Endothelial cell of umbilical vein (primary cell): ENCODE measurements around the gene FTH1. TPM values are rescaled to one million over a fixed set of nuclear protein-coding genes. Genes with fewer than 3 reads are reported as not detected.

Source experiments
- BruUV-seq: library from RNA; stranded (reverse); fragments of 400-500 nt; replicated peaks from 2 replicates; lab custom pipeline; 2021; lab: Mats Ljungman, UMichigan
- CTCF ChIA-PET: fragments of 300-600, 350-600 bp; sonication (Branson Sonifier 250); formaldehyde crosslinking; loops from one replicate; lab custom pipeline; 2021; ENCODE audit warnings: antibody characterized with exemption, inconsistent platforms; lab: Charles Lee
- POLR2A ChIA-PET: fragments of 300-600, 350-600 bp; sonication (Branson Sonifier 250); formaldehyde crosslinking; loops from one replicate; lab custom pipeline; 2021; ENCODE audit warnings: antibody characterized with exemption, inconsistent platforms; lab: Charles Lee
- DNase-seq: peaks from one replicate; pipeline ENCODE4 v3.0.0-alpha.2; 2011; ENCODE audit warnings: low read depth, low spot score
- FAIRE-seq: peaks from 2 replicates; lab custom pipeline; 2011; peaks lifted over from hg19 to GRCh38; lab: Jason Lieb, UNC
- H2AFZ ChIP-seq: 2 replicates; pipeline ENCODE4 v1.6.0; 2012; ENCODE audit warnings: low read depth, low read length, control low read depth, inconsistent platforms
- H3K27ac ChIP-seq: 2 replicates; pipeline ENCODE4 v1.5.1; 2011; ENCODE audit warnings: low read depth, mild to moderate bottlenecking, control low read depth, low read length, moderate library complexity; ENCODE audit not compliant: insufficient read depth
- H3K27me3 ChIP-seq, 2 experiments: 2 replicates each; pipeline versions ENCODE4 v1.6.0 to v1.6.1; 2011; ENCODE audit warnings: low read length in 2 of 2, mixed read lengths in 1 of 2; ENCODE audit not compliant: control insufficient read depth in 2 of 2, insufficient read depth in 2 of 2
- H3K36me3 ChIP-seq, 2 experiments: 2 replicates in 1 of 2; 3 replicates in 1 of 2; pipeline ENCODE4 v1.5.1; 2011; ENCODE audit warnings: low read length in 2 of 2, mild to moderate bottlenecking in 1 of 2, moderate library complexity in 1 of 2; ENCODE audit not compliant: control insufficient read depth in 2 of 2, insufficient read depth in 2 of 2; ENCODE audit errors: extremely low read depth in 1 of 2
- H3K4me1 ChIP-seq: 3 replicates; pipeline ENCODE4 v1.5.1; 2011; ENCODE audit warnings: mild to moderate bottlenecking, low read length; ENCODE audit not compliant: control insufficient read depth, insufficient read depth; ENCODE audit errors: extremely low read depth
- H3K4me2 ChIP-seq: 2 replicates; pipeline ENCODE4 v1.6.1; 2011; ENCODE audit warnings: low read length, control low read depth, mixed read lengths; ENCODE audit not compliant: insufficient read depth
- H3K4me3 ChIP-seq, 3 experiments: fragments of 200-600 bp in 1 of 3; sonication (generic), shearing (Covaris generic) in 1 of 3; replicated peaks in 1 of 3; 2 replicates each; pipeline ENCODE4 v1.5.1; 2011 to 2016; ENCODE audit warnings: control low read depth in 3 of 3, low read length in 3 of 3, mild to moderate bottlenecking in 2 of 3, inconsistent platforms in 1 of 3, low read depth in 1 of 3, moderate library complexity in 1 of 3; ENCODE audit not compliant: insufficient read depth in 1 of 3
- H3K79me2 ChIP-seq: 2 replicates; pipeline ENCODE4 v1.6.0; 2012; ENCODE audit warnings: low read length, inconsistent platforms; ENCODE audit not compliant: control insufficient read depth, insufficient read depth
- H3K9ac ChIP-seq: replicated peaks from 2 replicates; pipeline ENCODE3; 2011; ENCODE audit warnings: low read length, control low read depth; ENCODE audit not compliant: insufficient read depth; ENCODE audit errors: extremely low read depth
- H3K9me1 ChIP-seq: replicated peaks from 3 replicates; pipeline ENCODE4 v1.6.0; 2011; ENCODE audit warnings: mild to moderate bottlenecking, low read length; ENCODE audit not compliant: control insufficient read depth, insufficient read depth; ENCODE audit errors: extremely low read depth
- H3K9me3 ChIP-seq: replicated peaks from 2 replicates; pipeline ENCODE4 v1.5.1; 2012; ENCODE audit warnings: low read length, inconsistent platforms; ENCODE audit not compliant: control insufficient read depth, insufficient read depth
- H4K20me1 ChIP-seq: replicated peaks from 2 replicates; pipeline ENCODE3; 2011; ENCODE audit warnings: mild to moderate bottlenecking, low read length; ENCODE audit not compliant: control insufficient read depth, insufficient read depth; ENCODE audit errors: extremely low read depth
- FOS ChIP-seq: IDR thresholded peaks from 2 replicates; pipeline ENCODE4 v1.6.1; 2011; ENCODE audit warnings: mild to moderate bottlenecking, low read length, moderate library complexity, borderline replicate concordance; ENCODE audit not compliant: insufficient read depth
- POLR2A ChIP-seq: IDR thresholded peaks from 2 replicates; pipeline ENCODE4 v1.6.1; 2012; ENCODE audit warnings: low read depth, mild to moderate bottlenecking, control low read depth, low read length
- dilution Hi-C: fragments of 300-500 bp; cut with MboI; formaldehyde crosslinking; loops from one replicate; pipeline ENCODE4 v1.15.0; 2019; ENCODE audit warnings: low sequenced_read_pairs; ENCODE audit not compliant: extremely low pct_ligation_motif_present
- intact Hi-C: fragments of 100-400 bp; cut with micrococcal nuclease; formaldehyde crosslinking; loops from one replicate; pipeline ENCODE4 v1.10.0; 2022
- polyA plus RNA-seq, 4 experiments: library from polyadenylated mRNA; depleted of rRNA in 3 of 4; stranded (reverse) in 3 of 4; unstranded in 1 of 4; fragments of >200 nt; gene quantifications; 2 replicates each; pipeline versions ENCODE4 v1.2.1 to v1.2.3, GENCODE V29; 2011 to 2012; ENCODE audit warnings: missing spikeins in 1 of 4
- total RNA-seq: library from RNA; stranded (reverse); gene quantifications from 2 replicates; pipeline ENCODE4 v1.2.3, GENCODE V29; 2021
- TF ChIP-seq, protein P1 (sequence below), 2 donors: IDR thresholded peaks; 1 replicate in 1 of 2; 2 replicates in 1 of 2; pipeline ENCODE4 v1.5.1; 2011; ENCODE audit warnings: low read length in 2 of 2, mild to moderate bottlenecking in 2 of 2, moderate library complexity in 2 of 2, control low read depth in 1 of 2, inconsistent platforms in 1 of 2, low read depth in 1 of 2; ENCODE audit not compliant: insufficient read depth in 1 of 2; ENCODE audit errors: extremely low read depth in 1 of 2
- TF ChIP-seq, protein P2 (sequence below): IDR thresholded peaks from 2 replicates; pipeline ENCODE4 v1.6.1; 2011; ENCODE audit not compliant: insufficient read depth, insufficient read length

The FTH1 gene
- total and polyA plus RNA-seq, 2 donors (not counting 3 experiments of a cell fraction or from before 2014, with no cell fraction given) = 1,177 to 2,501 TPM

DNA sequence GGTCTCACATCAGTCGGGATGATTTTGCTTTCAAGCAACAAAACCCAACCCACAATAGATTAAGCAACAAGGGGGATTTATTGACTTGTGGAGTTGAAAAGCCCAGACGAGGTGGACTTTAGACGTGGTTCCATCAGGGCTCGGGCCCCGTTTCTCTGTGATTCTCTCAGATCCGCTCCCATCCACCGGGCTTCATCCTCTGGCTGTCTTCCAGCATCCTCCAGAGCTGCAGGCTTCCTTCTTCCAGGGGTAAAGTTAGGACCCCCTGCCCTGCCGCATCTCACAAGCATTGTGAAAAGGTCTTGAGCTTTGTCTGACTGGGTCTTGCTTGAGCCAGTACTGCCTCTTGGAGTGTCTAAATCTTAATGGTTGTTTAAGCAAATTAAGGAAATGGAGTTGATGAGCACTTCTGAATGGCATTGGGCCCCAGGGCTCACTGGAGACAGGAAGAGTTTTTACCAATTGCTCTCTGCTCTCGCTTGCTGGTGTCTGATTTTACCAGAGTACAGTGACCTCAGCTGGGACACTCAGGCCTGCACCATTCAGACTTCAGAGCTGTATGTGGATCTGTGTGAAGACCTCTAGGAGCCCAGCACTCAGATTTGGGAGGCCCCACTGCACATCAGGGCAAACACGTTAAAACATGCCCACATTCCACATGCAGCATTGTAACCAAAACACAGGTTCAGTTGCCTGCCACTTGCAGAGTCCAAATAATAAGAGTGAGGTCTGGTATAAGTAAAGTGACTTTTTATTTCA, 13.5 kb upstream of the FTH1 start:
- BruUV-seq = no TSS peak
- intact Hi-C loops (no loop called here), dilution Hi-C loops (no loop called here)
- peaks cover 11% of the 10 kb centered on the region for H3K4me1 ChIP-seq
- no peak overlapping the region for H3K4me3 ChIP-seq
- CTCF ChIA-PET = interaction anchor here (1.5 to 1.7 kb wide), 2 partner anchors 8 to 101 kb away, joined by 4 read pairs; no protein-coding TSS in a partner anchor
- no peak overlapping the region for H2AFZ ChIP-seq
- H3K4me2 ChIP-seq = no peak overlapping the region
- H4K20me1 ChIP-seq = no peaks in the 10 kb centered on the region
- FAIRE-seq = no peak
- TF ChIP-seq POLR2A = no peak
- TF ChIP-seq, protein P1, sequence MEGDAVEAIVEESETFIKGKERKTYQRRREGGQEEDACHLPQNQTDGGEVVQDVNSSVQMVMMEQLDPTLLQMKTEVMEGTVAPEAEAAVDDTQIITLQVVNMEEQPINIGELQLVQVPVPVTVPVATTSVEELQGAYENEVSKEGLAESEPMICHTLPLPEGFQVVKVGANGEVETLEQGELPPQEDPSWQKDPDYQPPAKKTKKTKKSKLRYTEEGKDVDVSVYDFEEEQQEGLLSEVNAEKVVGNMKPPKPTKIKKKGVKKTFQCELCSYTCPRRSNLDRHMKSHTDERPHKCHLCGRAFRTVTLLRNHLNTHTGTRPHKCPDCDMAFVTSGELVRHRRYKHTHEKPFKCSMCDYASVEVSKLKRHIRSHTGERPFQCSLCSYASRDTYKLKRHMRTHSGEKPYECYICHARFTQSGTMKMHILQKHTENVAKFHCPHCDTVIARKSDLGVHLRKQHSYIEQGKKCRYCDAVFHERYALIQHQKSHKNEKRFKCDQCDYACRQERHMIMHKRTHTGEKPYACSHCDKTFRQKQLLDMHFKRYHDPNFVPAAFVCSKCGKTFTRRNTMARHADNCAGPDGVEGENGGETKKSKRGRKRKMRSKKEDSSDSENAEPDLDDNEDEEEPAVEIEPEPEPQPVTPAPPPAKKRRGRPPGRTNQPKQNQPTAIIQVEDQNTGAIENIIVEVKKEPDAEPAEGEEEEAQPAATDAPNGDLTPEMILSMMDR (IDR thresholded peaks at IDR 0.05; ENCODE audit: extremely low read depth in 1 of 2, insufficient read depth in 1 of 2, low read depth in 1 of 2, low read length in 2 of 2) = no peak
- TF ChIP-seq, protein P2, sequence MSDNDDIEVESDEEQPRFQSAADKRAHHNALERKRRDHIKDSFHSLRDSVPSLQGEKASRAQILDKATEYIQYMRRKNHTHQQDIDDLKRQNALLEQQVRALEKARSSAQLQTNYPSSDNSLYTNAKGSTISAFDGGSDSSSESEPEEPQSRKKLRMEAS = no peak
- no peak for TF ChIP-seq FOS
- H3K27ac ChIP-seq = no peak overlapping the region
- POLR2A ChIA-PET = interaction anchor here (0.6 to 1.3 kb wide), 2 partner anchors 9 to 13 kb away, joined by 7 to 9 read pairs; partner anchors contain the start of gene FTH1
- no peaks in the 10 kb centered on the region for H3K36me3 ChIP-seq
- no peaks in the 10 kb centered on the region for H3K9me3 ChIP-seq
- no peak for DNase-seq
- no peak overlapping the region for H3K9ac ChIP-seq
- H3K79me2 ChIP-seq = no peaks in the 10 kb centered on the region
- H3K9me1 ChIP-seq = no peaks in the 10 kb centered on the region
- H3K27me3 ChIP-seq = no peaks in the 10 kb centered on the region
